GM18511 (cell line): Measurements from ENCODE around the gene HHAT.
"Not testable (repeated sequence)": the region's sequence is repeated elsewhere in the genome, so short reads cannot be mapped to it uniquely, and the experiment has no call there.

Experiments
- ATAC-seq: cut with Tn5 transposase; IDR thresholded peaks from one replicate; pipeline ENCODE4 v1.9.1; 2021; ENCODE audit warnings: mild to moderate bottlenecking, moderate library complexity; ENCODE audit not compliant: unreplicated experiment

Gene HHAT

DNA sequence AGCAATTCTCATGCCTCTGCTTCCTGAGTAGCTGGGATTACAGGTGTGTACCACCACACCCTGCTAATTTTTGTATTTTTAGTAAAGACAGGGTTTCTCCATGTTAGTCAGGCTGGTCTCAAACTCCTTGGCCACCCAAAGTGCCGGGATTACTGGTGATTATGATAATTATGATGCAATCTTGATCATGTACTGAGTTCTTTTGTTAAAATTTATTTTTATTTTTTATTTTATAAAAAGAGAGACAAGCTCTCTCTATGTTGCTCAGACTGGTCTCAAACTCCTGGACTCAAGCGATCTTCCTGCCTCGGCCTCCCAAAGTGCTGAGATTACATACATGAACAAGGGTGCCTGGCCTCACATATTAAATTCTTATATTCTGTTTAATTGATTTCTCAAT, 25.6 kb downstream of the HHAT start:
- ATAC-seq, result not testable (repeated sequence)

DNA sequence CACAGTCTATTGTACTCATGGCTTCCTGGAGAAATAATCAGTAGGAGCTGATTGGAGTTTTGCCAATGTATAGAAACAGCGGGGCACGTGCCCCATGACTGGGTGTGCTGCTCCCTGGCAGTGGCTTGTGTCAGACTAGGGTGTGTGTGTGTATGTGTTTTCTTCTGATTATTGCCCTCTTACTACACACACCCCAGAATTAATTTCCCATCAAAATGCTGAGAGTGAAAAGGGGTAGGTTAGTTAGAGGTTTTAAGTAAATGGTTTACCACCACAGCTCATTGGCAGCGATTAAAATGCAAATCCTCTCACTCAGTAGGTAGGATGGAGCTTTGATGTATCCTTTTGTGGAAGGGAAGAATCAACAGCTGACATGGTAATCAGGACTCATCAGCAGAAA, 29.9 kb downstream of the HHAT start:
- no peak for ATAC-seq

DNA sequence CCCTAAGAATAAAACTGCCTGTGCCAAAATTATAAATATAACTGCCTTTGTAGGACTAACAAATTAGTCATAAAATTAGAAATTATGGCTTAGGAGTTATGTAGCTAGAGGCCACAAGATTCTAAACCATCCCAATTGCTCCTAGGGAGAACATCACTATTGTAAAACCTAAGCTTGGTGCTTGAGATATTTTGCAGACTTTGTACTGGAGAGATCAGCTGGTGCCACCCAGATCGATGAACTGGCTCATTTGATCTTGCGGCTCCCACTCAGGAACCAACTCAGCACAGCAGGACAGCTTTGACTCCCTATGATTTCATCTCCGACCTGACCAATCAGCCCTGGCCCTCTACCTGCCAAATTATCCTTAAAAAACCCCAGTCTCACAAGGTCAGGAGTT, 30.6 kb downstream of the HHAT start:
- no peak for ATAC-seq

DNA sequence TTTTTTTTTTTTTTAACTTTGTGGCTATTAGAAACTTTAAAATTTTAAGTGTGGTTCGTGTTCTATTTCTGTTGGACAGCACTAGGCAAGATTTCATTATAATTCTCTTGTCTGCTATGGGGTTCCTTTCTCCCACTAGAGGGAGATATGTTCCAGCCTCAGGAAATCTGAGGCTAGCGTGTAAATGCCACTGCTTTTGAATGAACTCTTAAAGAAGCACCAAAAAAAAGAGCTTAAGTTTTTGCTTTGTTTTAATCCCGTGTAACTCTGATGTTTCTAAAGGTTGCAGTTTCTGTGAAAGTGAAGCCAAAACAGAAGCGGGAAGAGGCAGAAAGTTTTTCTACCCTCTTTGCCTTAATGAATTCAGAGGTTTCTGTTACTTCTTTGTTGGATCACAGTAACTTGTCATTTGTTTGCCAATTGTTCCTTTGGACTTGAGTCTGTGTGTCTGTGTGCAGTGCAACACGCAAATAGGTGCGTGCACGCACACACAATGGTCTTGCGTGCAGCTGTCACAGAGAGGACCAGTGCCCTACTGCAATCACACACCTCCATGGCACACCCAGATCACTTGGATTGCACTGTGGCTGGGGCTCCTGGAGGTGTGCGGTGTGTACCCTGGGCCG, 32.3 kb downstream of the HHAT start:
- ATAC-seq, result no peak

DNA sequence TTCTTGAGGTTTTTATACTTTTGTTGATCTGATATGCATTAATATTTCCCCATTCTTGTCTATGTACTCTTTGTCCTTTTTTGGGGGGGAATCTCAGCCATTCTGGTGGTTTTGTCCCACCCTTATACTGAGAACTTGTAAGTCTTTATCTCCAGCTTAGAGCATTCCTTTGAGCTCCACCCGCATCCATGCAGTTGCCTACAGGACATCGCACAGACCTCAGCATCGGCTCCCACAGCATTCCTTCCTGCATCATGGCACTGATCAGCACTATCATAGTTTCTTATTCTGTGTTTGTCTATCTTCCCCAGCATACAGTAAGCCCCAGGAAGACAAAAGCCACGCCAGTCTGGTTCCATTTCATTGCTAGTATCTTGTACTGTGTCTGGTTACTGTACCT, 33.0 kb downstream of the HHAT start:
- no peak for ATAC-seq

DNA sequence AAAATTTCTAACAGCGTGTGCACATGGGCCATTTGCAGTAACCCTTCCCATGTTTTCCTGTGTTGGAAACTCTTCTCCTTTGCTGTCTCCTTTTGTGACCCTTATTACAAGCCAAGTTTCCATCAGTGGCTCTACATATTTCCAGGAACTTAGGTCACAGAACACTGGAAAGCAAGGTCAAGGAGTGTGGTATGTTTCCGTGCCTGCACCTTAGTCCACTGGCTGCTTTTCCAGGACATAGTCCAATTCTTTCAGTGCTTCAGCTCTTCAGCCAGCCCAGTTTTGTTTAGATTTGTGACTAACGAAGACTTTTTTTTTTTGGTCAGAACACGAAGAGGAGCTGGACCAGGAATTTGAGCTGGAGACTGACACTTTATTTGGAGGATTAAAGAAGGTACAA, 33.8 kb downstream of the HHAT start:
- no peak for ATAC-seq

DNA sequence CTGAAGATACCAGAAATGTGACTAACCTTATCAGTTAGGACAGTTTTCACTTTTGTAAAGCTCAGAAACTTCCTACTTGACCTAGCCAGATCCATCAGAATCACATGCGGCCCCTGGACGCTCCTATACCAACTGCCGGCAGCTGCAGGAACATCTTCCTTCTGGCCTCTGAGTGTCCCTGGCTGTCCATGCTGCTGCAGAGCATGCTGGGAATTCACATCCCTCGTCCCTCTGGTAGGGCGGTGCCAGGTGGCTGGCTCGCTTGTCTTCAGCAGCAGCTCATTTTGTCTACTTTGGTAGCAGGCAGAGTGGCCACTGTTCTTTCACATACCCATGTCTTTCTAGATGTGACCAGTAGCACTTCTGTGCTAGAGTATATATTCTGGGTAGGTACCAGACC, 34.4 kb downstream of the HHAT start:
- ATAC-seq, result no peak

DNA sequence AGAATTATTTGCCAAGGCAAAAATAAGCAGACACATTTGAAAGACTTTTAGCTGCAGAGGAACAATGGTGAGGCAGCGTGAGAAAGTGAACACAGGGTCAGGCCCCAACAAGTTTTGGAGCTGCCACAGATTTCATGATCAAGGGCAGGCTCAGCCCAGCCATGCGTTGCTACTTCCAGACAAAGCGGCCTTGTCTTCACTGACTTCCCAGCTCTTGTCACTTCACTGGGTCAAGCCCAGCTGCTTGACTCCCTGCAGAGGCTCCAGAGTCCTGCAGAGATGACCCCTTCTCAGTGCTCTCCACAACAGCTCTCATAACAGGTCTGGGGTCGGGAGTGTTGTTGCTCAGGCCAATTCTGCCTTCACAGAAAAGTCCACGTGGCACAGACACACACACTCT, 35.8 kb downstream of the HHAT start:
- ATAC-seq, result no peak

DNA sequence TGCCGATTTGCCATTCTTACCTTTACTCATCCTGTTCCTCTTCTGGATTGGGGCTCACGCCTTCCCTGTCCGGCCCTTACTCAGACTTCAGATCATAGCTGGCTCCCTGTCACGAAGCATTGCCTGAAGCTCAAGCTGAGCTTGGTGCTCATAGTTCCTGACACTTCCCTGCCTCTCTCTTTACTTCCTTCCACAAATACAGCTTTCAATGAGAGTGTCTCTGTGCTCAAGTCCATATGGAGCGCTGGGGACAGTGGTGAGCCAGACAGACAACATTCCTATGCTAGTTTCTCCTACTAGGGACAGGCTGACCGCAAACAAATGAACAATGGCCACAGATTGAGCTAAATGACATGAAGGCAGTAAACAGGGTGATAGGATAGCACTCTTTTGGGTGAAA, 38.1 kb downstream of the HHAT start:
- ATAC-seq, result no peak

DNA sequence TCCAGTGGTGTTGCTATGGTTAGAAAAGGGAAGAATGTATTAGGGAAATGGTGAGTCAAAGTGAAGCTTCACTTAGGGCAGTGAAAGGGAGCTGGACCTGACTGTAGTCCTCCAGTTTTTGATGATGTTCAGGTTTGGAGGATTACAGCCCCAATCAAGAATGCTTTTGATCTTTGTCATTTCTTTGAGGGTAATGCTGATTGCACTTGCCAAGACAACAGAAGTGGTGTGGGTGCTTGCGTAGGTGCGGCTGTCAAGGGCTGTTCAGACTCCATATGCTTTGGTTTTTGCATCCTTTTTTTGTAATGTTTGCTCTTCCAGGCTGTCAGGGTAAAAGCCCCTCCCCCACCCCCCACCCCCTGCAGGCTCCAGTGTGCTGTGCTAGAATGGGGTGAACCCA, 38.9 kb downstream of the HHAT start:
- no peak for ATAC-seq

DNA sequence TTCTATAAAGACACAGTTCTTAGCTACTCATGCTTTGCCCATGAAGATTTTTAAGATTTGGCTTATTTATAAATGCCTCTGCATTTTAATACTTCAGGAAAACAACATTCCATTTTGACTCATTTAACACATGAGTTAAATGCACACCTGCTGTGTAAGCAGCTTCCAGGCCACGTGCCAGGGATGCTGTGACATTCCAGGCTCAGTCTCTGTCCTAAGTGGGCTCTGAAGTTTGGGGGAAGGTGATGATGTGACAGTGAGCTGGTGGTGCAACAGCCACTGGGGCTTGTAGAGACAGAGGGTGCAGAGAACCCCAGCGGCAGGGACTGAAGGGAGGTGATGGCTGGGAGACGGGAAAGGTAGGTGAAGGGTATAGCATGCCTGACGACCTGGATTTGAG, 40.7 kb downstream of the HHAT start:
- no peak for ATAC-seq

DNA sequence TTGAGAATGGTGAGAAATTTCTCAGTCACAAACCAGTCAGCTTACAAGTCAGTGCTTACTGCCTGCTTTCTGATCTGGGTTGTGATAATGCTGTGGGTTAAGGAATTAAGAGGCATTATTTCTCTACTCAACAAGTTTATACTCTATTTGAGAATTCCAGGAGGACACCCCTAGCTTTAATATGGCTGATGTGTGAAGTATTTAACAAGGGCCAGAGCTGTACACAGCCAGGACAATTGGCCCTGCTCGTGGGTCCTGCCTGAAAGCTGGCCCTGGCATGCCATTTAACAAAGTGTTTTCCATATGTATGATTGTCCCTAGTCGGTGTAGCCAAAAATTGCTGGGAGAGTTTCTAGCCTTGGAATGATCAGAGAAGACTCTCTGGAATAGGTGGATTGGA, 43.2 kb downstream of the HHAT start:
- no peak for ATAC-seq

DNA sequence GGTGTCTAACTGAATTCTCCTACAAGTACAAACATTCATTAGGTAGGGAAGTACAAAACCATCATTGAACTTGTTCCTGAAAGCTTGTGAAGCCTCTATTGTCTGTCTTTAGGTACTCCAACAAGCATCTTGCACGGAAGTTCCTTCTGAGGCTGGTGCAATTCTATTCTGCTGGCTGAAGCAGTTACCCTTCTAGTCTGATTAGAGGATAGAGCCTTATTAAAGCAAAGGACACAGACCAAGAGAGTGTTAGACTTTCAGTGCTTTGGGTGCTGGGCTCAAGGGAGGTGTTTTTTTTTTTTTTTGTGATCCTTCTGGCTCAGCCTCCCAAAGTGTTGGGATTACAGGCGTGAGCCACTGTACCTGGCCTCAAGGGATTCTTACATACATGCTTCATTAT, 43.8 kb downstream of the HHAT start:
- no peak for ATAC-seq

DNA sequence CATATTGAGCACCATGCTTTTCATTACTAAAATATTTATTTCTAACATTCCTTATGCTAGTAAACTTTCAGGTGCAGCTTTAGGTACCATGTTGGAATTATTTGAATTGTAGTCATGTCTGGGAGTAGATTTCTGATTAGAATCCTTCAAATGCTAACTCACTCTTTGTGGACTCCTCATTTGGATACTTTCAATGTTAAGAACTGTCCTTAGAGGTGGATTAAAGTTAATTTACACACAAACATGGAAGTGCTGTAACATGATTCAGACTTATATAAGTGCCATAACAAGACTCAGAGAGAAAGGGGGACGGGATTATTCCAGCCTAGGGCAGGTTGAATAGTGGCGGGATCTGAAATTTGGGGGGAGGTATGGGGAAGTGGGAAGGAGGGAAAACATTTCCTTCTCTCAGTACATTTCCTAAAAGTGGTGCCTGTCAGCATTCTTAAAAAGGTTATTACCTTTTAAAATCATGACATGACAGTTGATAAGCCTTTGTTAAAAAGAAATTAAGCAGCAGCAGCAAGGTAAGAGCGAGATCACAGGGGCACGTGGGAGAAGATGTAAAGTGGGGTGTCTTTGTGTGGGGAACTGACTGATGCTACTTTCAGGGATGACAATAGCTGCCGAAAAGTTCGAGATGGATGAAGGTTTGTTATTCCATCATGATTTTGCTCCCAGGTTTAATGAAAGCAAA, 44.4 kb downstream of the HHAT start:
- no peak for ATAC-seq

DNA sequence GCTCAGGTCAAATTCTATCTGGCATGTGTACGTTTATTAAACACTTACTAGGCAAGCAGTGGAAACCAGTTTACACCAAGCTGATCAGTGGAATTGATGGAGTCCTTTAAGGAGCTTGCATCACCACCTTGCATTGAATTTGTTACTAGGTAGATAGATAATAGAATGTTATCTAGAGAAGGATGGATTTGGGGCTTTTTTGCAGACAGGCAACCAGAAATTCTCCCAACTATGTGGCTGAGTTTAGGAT, 44.9 kb downstream of the HHAT start:
- ATAC-seq, result no peak

DNA sequence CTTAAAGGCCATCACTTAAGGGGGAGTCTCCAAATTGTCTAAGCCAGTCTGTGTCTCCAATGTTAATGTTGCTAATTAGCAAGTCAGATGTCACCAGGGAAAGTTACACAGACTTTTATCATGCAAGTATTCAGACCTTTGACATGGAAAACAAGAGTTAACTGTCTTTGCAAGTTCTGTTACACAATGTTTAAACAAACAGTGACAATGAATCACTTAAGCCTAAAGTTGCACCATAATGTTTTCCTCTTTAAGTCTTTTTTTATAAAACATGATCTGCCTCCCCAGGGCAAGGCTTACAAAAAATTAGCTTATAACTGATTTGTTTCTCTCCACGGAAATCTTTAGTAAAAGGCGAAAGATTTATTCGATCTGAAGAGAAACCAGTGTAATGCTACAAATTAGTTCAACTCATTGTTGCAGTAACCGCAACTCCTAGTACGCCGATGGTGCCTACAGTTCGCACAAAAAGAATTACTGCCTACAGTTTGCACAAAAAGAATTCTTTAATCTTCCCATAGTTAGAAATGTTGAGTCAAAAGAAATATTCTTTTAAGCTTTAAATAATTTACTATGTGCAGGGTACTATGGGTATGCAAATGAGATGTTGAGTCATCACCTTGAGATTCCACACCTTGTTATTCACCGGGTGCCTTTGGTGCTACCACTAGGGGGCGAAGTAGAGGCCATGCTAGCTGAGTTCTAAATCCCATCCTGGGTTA, 45.3 kb downstream of the HHAT start:
- ATAC-seq, result peak; percentile 81

DNA sequence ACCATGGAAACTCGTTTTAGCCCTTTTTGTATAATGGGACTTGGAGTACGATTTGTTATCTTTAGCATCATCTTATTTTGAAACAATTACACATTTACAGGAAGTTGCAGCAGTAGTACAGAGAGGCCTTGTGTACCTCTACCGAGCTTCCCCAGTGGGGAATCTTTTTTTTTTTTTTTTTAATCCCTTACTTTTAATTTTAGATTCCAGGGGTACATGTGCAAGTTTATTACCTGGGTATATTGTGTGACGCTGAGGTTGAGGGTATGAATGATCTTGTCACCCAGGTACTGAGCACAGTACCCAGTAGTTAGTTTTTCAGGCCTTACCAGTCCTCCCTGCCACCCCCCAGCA, 45.9 kb downstream of the HHAT start:
- no peak for ATAC-seq

DNA sequence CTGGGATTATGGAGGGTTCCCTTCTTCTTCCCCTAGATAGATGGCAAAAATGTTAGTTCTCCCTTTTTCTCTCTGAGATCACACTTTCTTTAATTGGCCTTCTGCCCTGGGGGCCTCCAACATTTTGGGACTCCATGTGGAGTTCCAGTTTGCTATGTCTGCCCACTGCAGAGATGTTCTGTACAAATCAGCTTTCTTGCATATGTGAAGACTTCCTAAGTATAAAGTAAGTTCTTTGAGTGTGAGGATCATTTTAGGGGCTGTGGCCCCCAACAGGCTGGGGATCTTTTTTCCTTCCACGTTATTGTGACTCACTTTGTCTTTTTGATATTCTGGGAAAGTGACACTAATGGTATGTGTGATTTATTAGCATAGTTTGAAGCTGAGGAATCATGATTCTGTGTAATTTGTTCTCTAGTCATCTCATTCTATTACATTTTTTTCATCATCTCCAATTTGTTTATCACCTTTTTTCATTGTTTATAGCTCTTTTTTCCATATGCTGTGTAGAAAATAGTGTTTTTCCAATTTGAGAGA, 48.2 kb downstream of the HHAT start:
- no peak for ATAC-seq

DNA sequence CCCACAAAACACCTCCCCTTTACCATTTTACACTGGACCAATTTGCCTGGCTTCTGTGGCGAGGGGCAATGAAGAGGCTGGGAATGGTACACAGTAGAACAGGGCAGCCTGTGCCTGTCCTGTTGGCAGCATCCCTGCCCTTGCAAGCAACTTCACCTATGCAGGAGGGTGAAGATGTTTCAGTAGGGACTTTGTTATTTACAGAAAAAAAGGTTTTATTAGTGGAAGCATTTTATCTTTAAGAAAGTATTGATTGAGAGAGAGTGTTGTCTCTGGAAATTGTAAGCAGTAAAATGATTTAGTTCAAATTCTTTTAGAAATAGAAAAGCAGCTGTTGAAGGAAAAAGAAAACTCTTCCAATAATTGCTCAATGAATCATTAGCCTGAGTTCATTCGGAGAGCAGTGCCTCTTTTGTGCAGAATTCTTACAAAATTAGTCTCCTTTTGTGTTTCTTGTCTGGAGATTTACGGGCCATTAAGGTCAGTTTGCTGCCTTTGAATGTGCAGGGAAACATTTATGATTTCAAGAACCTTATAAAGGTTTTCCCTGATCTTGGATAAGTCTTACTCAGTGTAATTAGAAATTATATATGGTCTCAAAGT, 49.1 kb downstream of the HHAT start:
- no peak for ATAC-seq

DNA sequence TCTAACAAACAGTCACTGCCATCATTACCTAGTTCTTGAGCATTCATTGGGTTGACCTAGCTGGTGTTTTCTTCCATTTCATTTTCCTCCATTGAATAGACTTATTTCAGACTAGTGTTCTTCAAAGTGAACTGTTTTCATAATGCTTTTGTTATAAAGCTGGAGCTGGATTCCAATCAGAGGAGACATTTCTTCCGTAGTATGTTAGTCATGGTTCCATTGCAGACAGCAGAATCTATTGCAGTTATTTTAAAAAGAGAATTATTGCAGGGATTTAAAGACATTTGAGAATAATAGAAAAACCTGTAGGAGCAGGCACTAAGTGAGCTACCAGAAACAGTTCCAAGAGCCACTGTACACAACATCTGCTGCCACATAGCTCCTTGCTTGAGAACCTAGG, 50.0 kb downstream of the HHAT start:
- no peak for ATAC-seq

DNA sequence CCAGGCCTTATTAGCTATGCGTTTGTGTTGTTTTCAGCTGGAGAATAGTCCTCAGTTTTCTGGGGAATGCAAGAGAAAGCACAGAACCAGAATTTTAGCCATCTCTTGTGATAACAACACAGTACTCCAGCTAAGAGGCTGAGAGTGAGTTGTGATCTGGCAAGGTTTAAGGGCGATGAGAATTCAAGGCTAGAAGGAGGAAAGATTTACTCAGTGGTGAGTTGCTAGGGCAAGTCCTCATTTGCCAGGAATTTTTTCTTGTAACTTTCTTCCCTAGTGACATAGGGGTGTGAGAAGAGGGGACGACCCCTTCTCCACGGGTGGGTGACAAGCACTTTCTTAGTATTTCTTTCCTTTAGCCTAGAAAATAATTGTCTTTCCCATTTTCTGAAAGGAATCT, 53.2 kb downstream of the HHAT start:
- no peak for ATAC-seq

DNA sequence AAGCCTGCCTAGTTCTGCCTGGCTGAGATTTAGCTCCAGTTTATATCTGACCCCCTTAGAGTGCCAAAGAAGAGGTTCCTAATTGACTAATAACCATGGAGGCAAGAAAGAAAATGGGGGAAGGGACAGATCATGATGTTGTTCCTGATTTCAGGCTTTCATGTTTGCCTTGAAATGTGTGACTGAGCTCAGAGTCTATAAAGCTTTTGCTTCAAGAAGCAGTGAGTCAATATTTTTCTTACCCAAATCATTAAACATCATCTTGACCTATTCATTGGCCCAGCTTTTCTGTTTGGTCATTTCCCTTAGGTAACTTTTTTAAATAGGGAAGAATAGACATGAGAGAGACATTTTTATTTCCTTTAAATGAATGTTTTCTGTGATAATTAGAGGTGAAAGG, 55.9 kb downstream of the HHAT start:
- ATAC-seq, result no peak
